ENCODE measurements around the gene MED13.

Gene MED13

GRCh38 chr17:62070900-62071299, 5.8 kb upstream of the MED13 start:
- no peak for TF ChIP-seq CTCF (IDR thresholded peaks at IDR 0.05; ENCODE audit: low read depth, low read length, missing control alignments)
- in situ Hi-C loops (cut with HindIII; ENCODE audit: low sequenced_read_pairs) = no loop called here
- DNase-seq (ENCODE audit: low read depth) = no peak
- no peak overlapping the region for H3K4me3 ChIP-seq (ENCODE audit: low read depth, low read length)

GRCh38 chr17:62067165-62068145, 2.4 kb upstream of the MED13 start:
- no peak for TF ChIP-seq CTCF (IDR thresholded peaks at IDR 0.05; ENCODE audit: low read depth, low read length, missing control alignments)
- no peak for DNase-seq (ENCODE audit: low read depth)
- in situ Hi-C loops (cut with HindIII; ENCODE audit: low sequenced_read_pairs) = no loop called here
- H3K4me3 ChIP-seq (ENCODE audit: low read depth, low read length) = no peak overlapping the region

GRCh38 chr17:62065611-62066468, 762 bp upstream of the MED13 start:
- peak overlapping the region; percentile 93 for H3K4me3 ChIP-seq (ENCODE audit: low read depth, low read length)
- DNase-seq (ENCODE audit: low read depth) = peak; percentile 95
- in situ Hi-C loops (cut with HindIII; ENCODE audit: low sequenced_read_pairs) = no loop called here
- TF ChIP-seq CTCF (IDR thresholded peaks at IDR 0.05; ENCODE audit: low read depth, low read length, missing control alignments) = peak; percentile 89

- in situ Hi-C loops (cut with HindIII; ENCODE audit: low sequenced_read_pairs) = no loop called here
- DNase-seq (ENCODE audit: low read depth) = no peak
Observed at GRCh38 chr17:62064029-62064790, 868 bp downstream of the MED13 start.

GRCh38 chr17:62062944-62063343, 2.1 kb downstream of the MED13 start:
- in situ Hi-C loops (cut with HindIII; ENCODE audit: low sequenced_read_pairs) = no loop called here
- H3K4me3 ChIP-seq (ENCODE audit: low read depth, low read length) = peak overlapping the region; percentile 93
- DNase-seq (ENCODE audit: low read depth) = no peak
- TF ChIP-seq CTCF (IDR thresholded peaks at IDR 0.05; ENCODE audit: low read depth, low read length, missing control alignments) = no peak

More at GRCh38 chr17:62064029-62064790, 868 bp downstream of the MED13 start:
- TF ChIP-seq CTCF (IDR thresholded peaks at IDR 0.05; ENCODE audit: low read depth, low read length, missing control alignments) = no peak
- H3K4me3 ChIP-seq (ENCODE audit: low read depth, low read length) = peak overlapping the region; percentile 93

- TF ChIP-seq CTCF (IDR thresholded peaks at IDR 0.05; ENCODE audit: low read depth, low read length, missing control alignments) = no peak
- peak overlapping the region; percentile 93 for H3K4me3 ChIP-seq (ENCODE audit: low read depth, low read length)
- no peak for DNase-seq (ENCODE audit: low read depth)
- in situ Hi-C loops (cut with HindIII; ENCODE audit: low sequenced_read_pairs) = no loop called here
Observed at GRCh38 chr17:62062302-62062701, 2.8 kb downstream of the MED13 start.
